Measurements from ENCODE around the gene HAO2.
"Not testable (repeated sequence)": the region's sequence is repeated elsewhere in the genome, so short reads cannot be mapped to it uniquely, and the experiment has no call there.

HAO2 gene

DNA sequence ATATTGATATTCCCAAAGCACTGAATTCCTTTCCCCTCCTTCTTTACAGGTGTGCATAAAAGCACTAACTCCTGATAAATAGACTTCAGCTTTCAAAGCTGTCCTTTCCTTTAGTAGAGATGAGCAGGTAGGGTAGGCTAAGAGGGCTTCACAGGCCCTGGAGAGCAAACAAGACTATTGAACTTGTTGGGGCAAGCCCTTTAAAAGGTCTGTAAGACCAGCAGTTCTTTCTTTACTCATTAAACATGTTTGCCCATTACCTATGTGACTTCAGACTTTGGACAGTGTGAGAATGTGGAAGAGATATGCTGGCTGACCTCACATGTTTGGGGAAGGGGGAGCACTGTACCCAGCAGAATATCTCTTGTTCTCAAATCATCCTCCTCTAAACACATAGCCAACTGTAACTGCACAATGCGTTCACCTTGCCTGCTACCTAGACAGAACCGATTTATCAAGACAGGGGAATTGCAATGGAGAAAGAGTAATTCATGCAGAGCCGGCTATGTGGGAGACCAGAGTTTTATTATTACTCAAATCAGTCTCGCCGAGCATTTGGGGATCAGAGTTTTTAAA, 27.1 kb upstream of the HAO2 start:
- DNase-seq (ENCODE audit: insufficient read length, low spot score) (no peak), FAIRE-seq (no peak)

DNA sequence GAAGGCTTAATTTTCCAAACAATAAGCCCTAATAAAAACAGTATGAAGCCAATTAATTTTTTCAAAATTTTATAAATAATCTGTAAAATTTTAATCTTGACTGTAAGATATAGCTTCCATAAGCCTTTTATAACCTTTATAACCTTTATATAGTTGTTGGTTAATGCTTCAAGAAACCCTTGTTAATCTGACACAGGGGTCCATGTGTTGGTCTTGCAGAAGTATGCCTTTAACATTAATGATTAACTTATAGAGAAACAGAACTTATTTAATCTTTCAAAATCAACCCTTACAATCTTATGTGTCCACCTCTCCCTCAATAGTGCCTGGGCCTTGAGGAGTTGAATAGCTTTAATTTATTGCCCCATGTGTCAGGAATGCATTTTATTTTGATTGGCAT, 23.2 kb upstream of the HAO2 start:
- FAIRE-seq = no peak
- no peak for DNase-seq (ENCODE audit: insufficient read length, low spot score)

DNA sequence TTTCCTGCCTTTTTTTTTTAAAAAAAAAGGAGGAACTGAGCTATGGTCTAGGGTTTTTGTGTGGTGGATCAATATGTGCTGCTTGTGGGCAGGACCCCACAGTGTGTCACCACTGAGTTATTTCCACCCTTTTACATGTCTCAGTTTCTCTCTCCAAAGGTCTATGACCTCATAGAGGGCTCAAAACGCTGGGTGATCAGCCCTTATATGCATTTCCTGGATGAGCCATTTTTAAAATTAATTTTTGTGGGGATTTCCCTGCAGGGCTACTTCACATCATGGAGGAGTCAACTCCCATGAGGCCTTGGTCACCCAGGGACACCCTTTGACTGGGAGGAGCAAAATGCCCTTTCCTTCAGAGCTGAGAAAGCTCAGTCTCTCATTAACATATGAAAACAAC, 20.7 kb upstream of the HAO2 start:
- FAIRE-seq = no peak
- no peak for DNase-seq (ENCODE audit: insufficient read length, low spot score)

DNA sequence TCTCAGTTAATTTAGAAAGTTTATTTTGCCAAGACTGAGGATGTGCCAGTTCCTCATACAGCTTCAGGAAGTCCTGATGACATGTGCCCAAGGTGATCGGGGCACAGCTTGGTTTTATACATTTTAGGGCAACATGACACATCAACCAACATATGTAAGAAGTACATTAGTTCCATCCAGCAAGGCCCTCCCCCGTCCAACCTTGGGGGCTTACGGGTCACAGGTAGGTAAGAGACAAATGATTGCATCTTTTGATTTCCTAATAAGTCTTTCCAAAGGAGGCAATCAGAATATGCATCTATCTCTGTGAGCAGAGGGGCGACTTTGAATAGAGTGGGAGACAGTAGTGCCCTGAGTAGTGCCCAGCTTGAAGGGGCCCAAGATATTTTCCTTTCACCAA, 19.6 kb upstream of the HAO2 start:
- FAIRE-seq = no peak
- no peak for DNase-seq (ENCODE audit: insufficient read length, low spot score)

DNA sequence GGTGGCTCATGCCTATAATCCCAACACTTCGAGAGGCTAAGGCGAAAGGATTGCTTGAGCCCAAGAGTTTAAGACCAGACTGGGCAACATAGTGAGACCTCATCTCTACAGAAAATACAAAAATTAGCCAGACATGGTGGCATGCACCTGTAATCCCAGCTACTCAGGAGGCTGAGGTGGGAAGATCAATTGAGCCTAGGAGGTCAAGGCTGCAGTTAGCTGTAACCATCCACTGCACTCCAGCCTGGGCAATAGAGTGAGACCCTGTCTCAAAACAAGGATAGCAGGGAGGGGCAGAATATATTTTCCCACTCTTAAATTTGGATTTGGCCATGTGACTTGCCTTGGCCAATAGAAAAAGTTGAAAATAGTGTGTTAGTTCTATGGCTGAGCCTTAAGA, 17.7 kb upstream of the HAO2 start:
- not testable (repeated sequence) for FAIRE-seq

DNA sequence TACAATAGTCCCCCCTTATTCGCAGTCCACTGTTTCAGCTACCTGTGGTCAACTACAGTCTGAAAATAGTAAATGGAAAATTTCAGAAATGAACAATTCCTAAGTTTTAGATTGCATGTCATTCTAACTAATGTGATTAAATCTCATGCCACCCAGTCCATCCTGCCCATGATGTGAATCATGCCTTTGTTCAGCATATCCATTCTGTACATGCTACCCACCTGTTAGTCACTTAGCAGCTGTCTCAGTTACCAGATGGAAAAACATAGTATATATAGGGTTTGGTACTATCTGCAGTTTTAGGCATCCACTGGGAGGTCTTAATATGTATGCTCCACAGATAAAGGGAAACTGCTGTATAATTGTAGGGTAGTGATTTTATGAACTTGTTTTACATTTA, 16.6 kb upstream of the HAO2 start:
- DNase-seq (ENCODE audit: insufficient read length, low spot score) (no peak), FAIRE-seq (no peak)

More for the DNA sequence above, 17.7 kb upstream of the HAO2 start:
- DNase-seq (ENCODE audit: insufficient read length, low spot score) = not testable (repeated sequence)

DNA sequence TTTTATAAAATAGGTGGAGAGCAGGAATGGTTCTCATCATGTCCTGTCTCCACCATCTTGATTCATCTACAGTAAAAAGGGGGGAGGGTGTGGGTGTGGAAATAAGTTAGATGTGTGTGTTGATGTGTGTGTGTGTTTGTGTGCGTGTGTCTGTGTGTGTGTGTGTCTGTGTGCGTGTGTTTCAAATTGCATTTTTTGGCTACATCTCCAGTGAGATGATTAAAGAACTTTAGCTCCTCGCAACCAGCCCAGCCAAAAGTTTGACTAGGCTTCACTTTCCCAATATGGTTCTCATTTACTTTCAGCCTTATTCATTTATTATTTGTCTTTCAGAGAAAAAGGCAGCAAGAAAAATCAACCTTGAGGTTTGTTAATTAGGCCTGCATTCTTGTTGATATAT, 14.7 kb upstream of the HAO2 start:
- FAIRE-seq = no peak

DNA sequence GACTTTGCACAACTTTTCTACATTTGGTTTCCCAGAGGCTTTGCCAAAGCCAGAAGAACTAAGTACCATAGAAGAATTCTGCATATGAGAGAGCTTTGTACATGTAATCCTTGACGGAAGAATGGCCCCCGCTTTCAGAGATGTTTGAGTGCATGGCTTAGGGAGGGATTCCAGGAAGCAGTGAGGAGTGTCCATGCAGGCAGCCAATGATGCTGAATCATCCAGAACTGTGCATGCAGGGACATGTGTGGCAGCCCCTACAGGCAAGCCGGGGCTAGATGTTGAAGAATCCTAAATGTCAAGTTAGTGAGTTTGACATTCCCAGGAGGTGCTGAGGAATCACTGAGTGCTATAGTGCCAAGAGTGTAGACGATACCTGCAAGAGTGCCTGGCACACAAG, 9.9 kb upstream of the HAO2 start:
- FAIRE-seq (no peak), DNase-seq (ENCODE audit: insufficient read length, low spot score) (no peak)

More for the DNA sequence above, 14.7 kb upstream of the HAO2 start:
- no peak for DNase-seq (ENCODE audit: insufficient read length, low spot score)

DNA sequence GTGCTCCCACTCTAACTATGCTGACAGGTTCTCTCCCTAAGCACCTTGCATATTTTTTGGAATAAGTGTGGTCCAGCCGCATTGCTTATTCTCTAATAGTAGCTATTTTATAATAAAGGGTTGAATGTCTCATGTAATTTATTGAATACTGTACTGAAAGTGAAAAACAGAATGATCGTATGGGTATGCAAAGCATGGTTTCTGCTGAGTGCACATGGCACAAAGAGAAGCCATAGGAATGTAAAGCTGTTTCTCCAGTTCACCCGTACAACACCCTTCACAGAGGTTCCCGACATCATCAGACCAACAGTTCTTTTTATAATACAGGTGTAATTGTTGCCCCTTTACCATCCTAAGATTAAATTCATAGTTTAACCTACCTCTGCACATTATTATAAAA, 8.9 kb upstream of the HAO2 start:
- DNase-seq (ENCODE audit: insufficient read length, low spot score) (no peak), FAIRE-seq (no peak)

DNA sequence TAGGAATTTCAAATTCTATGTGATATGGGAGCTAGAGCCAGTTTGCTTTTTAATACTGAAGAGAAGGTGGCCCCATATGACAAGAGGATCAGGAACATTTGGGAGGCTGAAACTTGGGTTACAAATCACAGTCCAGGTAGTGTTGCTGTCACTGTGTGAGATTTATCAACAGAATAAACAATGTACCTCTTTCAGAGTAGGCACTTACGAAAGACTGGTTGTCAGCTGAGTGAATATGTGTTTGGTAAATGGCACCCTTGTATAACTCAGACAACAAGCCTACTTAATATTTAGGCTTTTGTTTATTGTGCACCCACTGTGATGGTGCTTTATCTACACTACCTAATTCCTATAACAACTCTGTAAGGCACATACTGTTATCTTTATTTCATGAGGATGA, 7.4 kb upstream of the HAO2 start:
- DNase-seq (ENCODE audit: insufficient read length, low spot score) (no peak), FAIRE-seq (no peak)

DNA sequence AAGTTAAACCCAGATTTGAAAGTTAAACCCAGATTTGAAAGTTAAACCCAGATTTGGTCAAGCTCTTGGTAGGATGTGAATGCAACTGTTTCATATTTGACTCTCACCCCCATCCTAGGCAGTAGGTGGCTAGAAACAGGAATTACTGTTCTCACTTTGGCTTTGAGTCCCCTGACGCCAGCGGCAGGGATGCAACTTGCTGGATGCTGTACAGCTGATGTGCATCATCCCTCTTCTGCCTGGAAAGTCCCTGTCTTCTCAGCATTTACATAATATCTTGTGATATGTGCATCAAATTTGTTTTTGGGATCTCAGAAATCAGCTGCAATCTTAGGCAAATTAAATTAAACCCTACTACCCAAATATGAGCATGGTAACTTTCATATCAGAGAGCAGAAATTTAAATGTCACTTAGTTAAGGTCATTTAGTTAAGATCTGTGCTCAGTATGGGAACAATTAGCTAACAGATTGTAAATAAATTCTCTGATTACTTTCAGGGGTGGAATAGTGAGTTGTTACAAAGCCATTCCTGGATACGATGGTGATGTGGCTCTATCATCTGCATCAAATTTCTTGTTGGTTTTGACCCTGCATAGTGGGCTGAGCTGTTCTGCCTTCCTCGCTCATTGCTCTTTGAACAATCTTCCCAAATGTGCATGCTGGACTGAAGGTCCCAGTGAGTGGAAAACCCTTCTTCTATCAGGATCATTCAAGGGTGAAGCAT, 6.8 kb upstream of the HAO2 start:
- DNase-seq (ENCODE audit: insufficient read length, low spot score) (no peak), FAIRE-seq (no peak)

DNA sequence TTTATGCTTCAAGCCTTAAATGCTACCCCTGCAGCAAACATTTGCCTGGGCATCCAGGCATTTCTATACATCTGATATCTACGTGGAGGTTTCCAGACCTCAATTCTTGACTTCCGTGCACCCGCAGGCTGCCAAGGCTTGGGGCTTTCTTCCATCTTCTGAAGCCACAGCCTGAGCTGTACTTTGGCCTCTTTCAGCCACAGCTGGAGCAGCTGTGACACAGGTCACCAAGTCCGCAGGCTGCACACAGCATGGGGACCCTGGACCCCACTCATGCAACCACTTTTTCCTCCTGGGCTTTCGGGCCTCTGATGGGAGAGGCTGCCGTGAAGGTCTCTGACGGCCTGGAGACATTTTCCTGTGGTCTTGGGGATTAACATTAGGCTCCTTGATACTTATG, 5.4 kb upstream of the HAO2 start:
- DNase-seq (ENCODE audit: insufficient read length, low spot score) (no peak), FAIRE-seq (no peak)

DNA sequence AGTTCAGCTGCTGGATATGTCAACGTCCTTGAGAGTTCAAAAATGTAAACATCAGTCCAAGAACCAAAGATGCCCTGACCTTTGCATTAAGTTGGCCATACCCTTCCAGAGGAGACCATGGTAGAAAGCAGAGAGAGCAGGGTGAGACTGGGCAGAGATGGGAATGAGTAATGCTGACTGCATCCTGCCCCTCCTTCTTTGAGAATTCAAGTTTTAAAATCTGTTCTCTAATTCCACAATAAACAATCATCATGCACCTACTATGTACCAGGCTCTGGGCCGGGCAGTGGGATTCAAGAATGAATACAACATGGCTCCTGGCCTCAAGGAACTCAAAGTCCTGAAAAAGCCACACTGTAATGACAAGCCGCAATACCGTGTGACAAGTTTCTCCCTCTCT, 3.9 kb upstream of the HAO2 start:
- DNase-seq (ENCODE audit: insufficient read length, low spot score) = no peak
- FAIRE-seq = no peak

DNA sequence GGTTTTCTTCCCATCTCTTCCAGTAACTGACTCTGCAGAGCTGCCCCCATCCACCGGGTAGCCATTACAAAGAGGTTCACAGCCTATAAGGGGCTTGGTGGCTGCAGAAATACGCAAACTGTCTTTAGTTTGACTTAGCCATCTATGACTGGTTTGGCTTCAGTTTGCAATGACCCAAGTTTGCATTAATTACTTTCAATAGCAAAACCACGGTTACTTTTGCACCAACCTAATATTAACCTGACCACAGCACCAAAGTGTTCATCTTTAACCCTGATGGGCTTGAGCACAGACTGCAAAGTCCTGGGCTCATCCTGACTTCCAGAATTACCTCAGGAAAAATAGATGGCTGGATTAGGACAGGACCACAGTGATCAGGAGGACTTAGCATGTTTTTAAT, 2.2 kb upstream of the HAO2 start:
- FAIRE-seq (no peak), DNase-seq (ENCODE audit: insufficient read length, low spot score) (no peak)

DNA sequence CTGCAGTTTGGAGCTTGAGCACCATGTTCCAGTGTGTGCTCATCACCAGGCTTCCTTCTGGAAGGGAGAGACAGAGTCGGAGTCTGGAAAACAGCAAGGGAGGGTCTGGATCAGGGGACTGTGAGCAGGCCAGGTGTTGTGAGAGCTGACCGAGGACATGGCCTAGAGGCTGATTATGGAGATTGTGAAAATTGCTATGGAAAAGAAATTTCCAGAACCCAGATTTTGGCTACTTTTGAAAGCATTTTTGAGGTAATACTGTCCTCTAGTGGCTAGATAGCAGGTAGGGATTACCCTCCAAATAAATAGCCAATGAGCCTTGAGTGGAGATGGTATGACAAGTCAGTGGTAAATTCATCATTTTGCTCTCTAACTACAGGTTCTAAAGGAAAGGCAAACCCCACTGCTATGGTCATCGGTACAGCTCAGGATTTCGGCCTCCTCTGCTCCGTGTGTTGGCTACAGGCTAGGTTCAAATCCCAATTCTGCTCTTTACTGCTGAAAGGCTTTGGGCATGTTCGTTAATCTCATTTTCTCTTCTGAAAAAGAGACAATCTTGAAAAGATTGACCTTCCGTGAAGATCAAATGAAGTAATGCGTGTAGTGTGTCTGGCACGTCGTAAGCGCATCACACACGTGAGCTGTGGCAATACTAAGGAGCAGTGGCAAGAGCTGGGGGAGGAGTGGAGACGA, 1.0 kb upstream of the HAO2 start:
- FAIRE-seq (no peak), DNase-seq (ENCODE audit: insufficient read length, low spot score) (peak; percentile 22)

DNA sequence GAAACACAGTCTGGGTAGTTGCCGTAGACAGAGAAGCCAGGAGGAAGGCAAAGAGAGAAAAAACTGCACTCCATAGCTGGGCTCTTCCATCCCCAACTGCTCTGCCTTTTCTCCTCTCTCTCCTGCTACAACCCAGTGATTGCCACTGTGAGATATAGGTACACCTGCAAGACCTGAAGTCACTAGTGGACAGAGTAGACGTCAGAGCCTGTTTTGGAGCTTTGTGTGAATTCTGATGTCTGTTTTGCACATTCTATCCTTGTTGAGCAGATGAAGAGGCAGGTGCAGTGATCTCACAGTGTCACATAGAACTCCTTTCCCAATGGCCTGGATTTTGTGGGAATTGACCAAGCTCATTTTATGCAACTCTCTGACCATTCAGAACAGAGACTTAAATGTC, 2.2 kb downstream of the HAO2 start:
- DNase-seq (ENCODE audit: insufficient read length, low spot score) = no peak
- FAIRE-seq = no peak

DNA sequence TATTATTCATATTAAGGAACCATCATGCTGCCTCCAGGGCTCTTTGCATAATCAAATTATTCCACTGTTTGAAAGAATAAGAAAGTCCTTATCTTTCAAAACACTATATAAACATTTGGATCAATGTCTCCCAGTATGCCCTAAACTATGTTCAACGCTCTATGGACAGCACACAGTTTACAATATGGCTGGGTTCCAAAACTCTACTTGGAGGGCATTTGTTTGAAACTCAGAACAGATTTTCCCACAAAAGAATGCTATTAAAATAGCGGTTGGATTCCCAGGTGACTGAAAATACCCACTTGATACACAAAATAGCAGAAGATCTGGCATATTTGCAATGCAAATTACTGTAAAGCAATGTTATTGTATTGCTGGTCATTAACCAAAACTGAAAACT, 3.2 kb downstream of the HAO2 start:
- FAIRE-seq (no peak), DNase-seq (ENCODE audit: insufficient read length, low spot score) (no peak)

DNA sequence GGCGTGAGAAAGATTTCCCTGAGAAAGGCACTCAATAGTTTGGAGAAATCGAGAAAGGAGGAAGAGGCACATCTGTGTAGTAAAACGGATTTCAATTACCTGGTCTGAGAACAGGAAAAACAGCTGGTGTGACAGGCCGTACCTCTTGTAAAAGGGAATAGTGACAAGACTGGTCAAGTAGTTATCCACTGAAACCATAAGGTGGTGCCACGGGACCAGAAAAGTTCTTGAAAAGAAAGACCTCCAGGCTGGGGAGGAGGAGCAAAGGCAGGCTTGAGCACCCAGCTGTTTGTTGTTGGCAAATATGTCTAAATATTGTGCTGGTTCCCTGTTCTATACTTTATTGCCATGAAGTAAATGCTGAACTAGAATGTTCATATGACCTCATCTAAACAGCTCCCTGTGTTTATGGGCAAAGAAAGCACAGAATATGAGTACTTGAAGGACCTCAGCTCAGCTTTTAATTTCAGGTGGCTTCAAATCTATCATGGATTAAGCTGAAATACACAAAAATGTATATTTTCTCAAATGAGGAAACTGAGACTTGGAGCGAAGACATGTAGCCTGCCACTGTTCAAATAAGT, 4.0 kb downstream of the HAO2 start:
- FAIRE-seq (no peak), DNase-seq (ENCODE audit: insufficient read length, low spot score) (peak; percentile 5)

DNA sequence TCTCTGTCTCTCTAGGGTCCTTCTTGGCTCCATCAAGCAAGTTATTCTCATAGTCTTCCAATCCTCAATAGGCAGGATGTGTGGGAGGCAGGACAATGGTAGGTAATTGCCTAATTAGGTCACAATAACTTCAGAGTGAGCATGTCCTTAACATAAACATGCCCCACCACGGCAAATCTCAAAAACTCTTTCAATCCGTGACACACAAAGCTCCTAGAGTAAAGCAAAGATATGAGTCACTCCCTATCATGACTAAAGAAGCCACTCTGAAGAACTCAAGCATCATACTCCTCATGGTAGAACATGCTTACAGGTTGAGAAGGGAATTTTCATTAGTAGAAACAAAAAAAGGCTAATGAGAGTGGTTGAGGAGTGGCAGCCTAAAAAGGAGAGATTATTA, 4.9 kb downstream of the HAO2 start:
- no peak for FAIRE-seq
- DNase-seq (ENCODE audit: insufficient read length, low spot score) = no peak

DNA sequence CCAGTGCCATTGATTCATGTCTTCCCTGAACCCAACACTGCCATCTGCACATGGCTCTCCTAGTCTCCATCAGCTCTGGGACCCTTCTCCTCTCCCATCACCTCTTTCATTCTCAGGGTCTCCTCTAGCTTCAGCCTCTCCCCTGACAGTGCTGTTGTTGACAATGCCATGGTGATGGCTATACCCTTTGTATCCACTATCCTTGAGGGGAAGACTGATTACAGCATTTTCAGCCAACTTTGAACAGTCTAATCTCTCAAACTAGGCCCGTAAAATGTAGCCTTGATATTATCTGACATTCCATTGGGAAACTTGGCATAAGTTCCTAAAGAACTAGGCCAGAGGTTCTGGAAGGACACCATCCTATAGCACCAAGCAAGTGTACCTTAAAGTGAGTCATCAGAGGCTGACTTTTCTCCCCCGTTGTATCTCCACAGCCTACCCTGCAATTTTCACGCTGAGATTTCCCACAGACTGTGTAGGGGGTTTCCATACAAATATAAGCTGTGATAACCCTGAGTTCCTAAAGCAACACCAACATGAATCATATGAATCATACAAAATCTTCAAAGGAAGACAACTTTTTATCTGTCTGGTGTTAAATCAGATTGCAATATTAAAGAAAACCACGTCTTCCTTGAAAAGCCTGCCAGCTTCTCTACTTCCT, 5.8 kb downstream of the HAO2 start:
- no peak for DNase-seq (ENCODE audit: insufficient read length, low spot score)
- FAIRE-seq = no peak

DNA sequence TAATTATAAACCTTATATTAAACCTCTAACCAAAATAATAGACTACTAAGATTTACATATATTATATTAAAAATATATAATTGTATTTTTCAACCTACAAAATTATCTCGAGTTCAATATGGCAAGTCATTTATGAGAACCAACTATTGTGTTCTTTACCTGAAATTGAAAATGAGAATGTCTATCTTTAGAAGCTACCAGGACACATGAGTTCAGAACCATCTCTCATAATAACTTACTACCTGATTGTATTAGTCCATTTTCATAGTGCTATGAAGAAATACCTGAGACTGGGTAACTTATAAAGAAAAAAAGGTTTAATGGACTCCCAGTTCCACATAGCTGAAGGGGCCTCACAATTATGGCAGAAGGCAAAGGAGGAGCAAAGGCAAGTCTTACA, 6.8 kb downstream of the HAO2 start:
- DNase-seq (ENCODE audit: insufficient read length, low spot score) (no peak), FAIRE-seq (no peak)

All from HTR-8/SVneo (cell line).